HFF-Myc (cell line): ENCODE measurements around the gene MBP.

Experiments
- DNase-seq: peaks from one replicate; pipeline ENCODE4 v3.0.0-alpha.2; 2011; ENCODE audit warnings: low read depth; ENCODE audit errors: extremely low read depth
- H3K4me3 ChIP-seq: replicated peaks from 2 replicates; pipeline ENCODE4 v1.5.1; 2011; ENCODE audit warnings: low read depth, mild to moderate bottlenecking, control low read depth, low read length
- TF ChIP-seq, protein P1 (sequence below): IDR thresholded peaks from 2 replicates; pipeline ENCODE4 v1.5.1; 2012; ENCODE audit warnings: mild to moderate bottlenecking, low read depth, low read length, control low read depth; ENCODE audit errors: missing control alignments

MBP gene

DNA sequence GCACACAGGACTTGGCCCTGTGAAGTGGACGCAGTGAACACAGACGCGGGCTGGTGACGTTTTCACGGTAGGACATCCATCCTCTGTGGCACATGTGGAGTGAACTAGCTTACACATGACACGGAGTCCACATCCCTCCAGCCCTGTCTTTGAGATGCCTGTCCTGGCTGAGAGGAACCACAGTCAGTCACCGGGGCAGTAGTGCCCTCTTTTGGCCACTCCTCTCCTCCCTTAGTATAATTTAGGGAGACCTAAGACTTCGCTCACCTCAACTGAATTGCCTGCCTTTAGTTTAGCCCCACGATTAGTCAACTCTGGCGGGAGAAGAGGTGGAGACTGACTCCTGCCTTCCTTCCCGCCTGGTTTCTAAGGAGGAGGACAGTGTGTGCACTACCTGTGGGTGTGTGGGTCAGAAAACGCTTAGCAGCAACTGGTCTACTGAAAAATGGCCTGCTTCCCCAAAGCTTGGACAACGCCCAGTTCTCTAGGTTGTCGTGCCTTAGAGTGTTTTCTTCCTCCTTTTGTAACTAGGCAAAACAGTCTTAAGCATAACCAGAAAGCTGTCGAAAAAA, 70.6 kb downstream of the MBP start:
- no peak overlapping the region for H3K4me3 ChIP-seq
- TF ChIP-seq, protein P1, sequence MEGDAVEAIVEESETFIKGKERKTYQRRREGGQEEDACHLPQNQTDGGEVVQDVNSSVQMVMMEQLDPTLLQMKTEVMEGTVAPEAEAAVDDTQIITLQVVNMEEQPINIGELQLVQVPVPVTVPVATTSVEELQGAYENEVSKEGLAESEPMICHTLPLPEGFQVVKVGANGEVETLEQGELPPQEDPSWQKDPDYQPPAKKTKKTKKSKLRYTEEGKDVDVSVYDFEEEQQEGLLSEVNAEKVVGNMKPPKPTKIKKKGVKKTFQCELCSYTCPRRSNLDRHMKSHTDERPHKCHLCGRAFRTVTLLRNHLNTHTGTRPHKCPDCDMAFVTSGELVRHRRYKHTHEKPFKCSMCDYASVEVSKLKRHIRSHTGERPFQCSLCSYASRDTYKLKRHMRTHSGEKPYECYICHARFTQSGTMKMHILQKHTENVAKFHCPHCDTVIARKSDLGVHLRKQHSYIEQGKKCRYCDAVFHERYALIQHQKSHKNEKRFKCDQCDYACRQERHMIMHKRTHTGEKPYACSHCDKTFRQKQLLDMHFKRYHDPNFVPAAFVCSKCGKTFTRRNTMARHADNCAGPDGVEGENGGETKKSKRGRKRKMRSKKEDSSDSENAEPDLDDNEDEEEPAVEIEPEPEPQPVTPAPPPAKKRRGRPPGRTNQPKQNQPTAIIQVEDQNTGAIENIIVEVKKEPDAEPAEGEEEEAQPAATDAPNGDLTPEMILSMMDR = peak; percentile 3
- no peak for DNase-seq

- TF ChIP-seq, protein P1 = no peak
- H3K4me3 ChIP-seq = no peak overlapping the region
- no peak for DNase-seq
Observed at GRCh38 chr18:77061281-77061945, 71.2 kb downstream of the MBP start.

DNA sequence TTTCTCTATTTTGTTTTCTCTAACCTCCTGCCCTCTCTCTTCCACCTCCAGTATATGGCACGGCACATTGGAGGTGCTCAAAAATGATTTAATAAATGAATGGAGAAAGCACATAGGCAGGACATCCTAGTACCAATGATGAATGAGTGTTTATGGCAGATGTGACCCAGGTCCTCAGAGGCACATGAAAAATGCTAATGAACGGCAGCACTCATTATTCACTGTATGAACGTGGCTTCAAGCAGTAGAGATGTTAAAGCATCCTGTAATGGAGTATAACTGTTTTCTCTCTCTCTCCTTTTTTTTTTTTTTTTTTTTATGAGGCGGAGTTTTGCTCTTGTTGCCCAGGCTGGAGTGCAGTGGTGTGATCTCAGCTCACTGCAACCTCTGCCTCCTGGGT, 72.4 kb downstream of the MBP start:
- TF ChIP-seq, protein P1 = no peak
- no peak overlapping the region for H3K4me3 ChIP-seq
- no peak for DNase-seq

- no peak overlapping the region for H3K4me3 ChIP-seq
- TF ChIP-seq, protein P1 = peak; percentile 64
- DNase-seq = no peak
Observed at GRCh38 chr18:77059294-77059916, 73.2 kb downstream of the MBP start.

DNA sequence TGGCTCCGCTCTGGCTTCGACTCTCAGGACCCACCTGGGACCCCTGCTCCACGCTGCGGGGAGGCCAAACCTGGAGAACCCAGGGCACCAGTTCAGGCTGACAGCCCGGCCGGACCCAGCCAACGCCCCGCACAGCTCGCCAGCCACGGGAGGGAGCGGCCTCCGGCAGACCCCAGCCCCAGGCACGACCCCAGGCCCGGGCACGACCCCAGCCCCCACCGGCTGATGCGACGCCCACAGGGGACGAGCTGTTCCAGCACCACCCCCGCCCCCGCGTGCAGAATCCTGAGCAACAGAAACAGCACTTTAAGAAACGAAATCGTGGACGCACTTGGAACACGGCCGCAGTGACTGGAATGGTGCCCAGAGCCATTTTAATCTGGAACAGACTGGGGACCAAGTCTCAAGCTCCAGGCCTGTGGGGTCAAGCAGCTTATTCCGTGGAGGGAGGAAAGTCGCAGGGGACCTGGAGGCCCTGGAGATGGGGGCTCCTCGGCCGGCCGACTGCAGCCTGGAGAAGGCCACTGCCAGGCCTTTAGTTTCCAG, 74.2 kb downstream of the MBP start:
- H3K4me3 ChIP-seq = no peak overlapping the region
- TF ChIP-seq, protein P1 = no peak
- DNase-seq = no peak

- no peak overlapping the region for H3K4me3 ChIP-seq
- TF ChIP-seq, protein P1 = no peak
Observed at GRCh38 chr18:77057006-77057395, 75.6 kb downstream of the MBP start.

More at GRCh38 chr18:77057006-77057395, 75.6 kb downstream of the MBP start:
- DNase-seq = no peak
